ENCODE measurements around the gene SYNDIG1.

The SYNDIG1 gene

GRCh38 chr20:24572140-24572539 is 102.7 kb downstream of the SYNDIG1 start:
- no peak for FAIRE-seq

- FAIRE-seq: no peak
These were observed 103.4 kb downstream of the SYNDIG1 start for GRCh38 chr20:24572862-24573261.

GRCh38 chr20:24573557-24573956 is 104.1 kb downstream of the SYNDIG1 start:
- no peak for FAIRE-seq

- no peak for FAIRE-seq
These were observed 104.9 kb downstream of the SYNDIG1 start for GRCh38 chr20:24574307-24574706.

GRCh38 chr20:24574797-24575196 is 105.4 kb downstream of the SYNDIG1 start:
- no peak for FAIRE-seq

- no peak for FAIRE-seq
These were observed 106.4 kb downstream of the SYNDIG1 start for GRCh38 chr20:24575811-24576210.

- FAIRE-seq: no peak
These were observed 107.0 kb downstream of the SYNDIG1 start for GRCh38 chr20:24576447-24576846.

- no peak for FAIRE-seq
These were observed 108.0 kb downstream of the SYNDIG1 start for GRCh38 chr20:24577271-24577909.

GRCh38 chr20:24578567-24579415 is 109.4 kb downstream of the SYNDIG1 start:
- no peak for FAIRE-seq

- no peak for FAIRE-seq
These were observed 110.0 kb downstream of the SYNDIG1 start for GRCh38 chr20:24579475-24579874.

- no peak for FAIRE-seq
These were observed 110.6 kb downstream of the SYNDIG1 start for GRCh38 chr20:24580006-24580405.

GRCh38 chr20:24580855-24581254 is 111.4 kb downstream of the SYNDIG1 start:
- no peak for FAIRE-seq

GRCh38 chr20:24581443-24582170 is 112.2 kb downstream of the SYNDIG1 start:
- no peak for FAIRE-seq

- FAIRE-seq: no peak
These were observed 113.1 kb downstream of the SYNDIG1 start for GRCh38 chr20:24582373-24583168.

- no peak for FAIRE-seq
These were observed 113.9 kb downstream of the SYNDIG1 start for GRCh38 chr20:24583169-24583792.

- FAIRE-seq: no peak
These were observed 114.6 kb downstream of the SYNDIG1 start for GRCh38 chr20:24584078-24584477.

GRCh38 chr20:24584538-24585356 is 115.3 kb downstream of the SYNDIG1 start:
- no peak for FAIRE-seq

- no peak for FAIRE-seq
These were observed 116.5 kb downstream of the SYNDIG1 start for GRCh38 chr20:24585796-24586522.

- no peak for FAIRE-seq
These were observed 117.1 kb downstream of the SYNDIG1 start for GRCh38 chr20:24586523-24586840.

- no peak for FAIRE-seq
These were observed 118.1 kb downstream of the SYNDIG1 start for GRCh38 chr20:24587384-24588046.
